Activated CD8-positive, alpha-beta memory T cell treated with anti-CD3 and anti-CD28 coated beads for 24 hours (primary cell): Measurements from ENCODE around the gene PRKAG2.

Source experiments
- DNase-seq: peaks from one replicate; pipeline ENCODE4 v3.0.0-alpha.2; 2020

PRKAG2 gene

DNA sequence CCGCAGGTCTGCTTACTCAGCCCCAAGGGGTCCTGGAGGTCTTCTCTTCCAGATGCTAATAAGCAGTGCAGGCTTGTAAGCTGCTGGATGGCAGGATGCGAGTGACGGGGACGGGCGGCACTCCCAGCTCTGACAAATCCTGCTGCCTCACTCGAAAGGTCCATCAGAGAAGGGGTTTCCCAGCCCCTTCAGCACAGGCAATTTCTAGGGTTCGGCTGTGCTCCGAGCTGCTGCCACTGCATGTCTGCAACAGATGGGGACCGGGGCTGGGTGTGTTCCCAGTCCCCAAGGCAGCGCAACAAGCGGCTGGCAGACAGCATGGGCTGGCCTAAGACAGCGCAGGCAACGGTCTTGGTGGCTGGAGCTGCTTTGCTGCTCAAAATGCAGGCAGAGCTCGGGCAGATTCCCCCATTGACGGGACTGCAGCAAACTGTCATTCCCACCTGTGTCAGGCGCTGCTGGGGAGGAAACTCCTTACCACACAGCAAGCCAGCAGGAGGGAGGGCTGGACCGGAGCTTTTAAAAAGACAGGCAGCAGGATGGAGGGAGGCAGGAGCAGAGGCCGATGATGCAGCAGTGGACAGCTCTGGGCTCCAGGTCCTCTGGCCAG, 62.4 kb downstream of the PRKAG2 start:
- DNase-seq, result no peak

DNA sequence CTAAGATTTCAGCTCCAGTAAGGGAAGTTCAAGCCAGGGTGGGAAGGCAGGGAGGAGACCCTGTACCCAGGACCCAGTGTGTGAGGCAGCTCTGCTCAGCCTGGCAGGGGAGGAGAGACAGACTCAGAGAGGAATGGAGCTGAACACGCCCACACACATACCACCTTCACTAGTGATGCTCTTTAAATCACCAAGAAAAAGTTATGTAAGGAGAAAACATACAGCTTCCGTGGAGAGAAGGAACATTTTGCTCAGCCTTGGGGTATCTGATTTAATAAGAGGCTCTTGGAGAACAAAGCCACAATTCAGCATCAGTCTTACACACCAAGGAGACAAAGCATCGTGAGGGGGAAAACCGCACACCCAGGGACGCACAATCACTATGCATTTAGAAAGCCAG, 62.9 kb downstream of the PRKAG2 start:
- no peak for DNase-seq

DNA sequence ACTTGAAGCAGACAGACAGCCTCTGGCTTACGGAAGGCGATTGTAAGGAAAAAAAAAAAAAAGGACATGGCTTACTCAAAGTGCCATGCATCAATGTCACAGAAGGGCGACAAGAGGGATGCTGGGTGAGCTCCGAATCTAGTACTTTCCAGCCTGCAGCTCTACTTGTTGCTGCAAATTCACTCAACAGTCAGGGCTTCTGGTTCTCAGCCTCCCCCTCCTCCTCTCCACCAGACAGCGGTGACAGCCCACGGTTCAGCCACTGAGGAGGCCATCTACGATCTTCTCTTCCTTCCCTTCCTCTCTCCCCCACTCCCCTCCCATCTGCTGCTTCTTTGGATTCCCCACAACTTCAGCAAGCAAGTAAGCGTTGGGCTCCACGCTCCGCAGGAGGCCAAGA, 63.5 kb downstream of the PRKAG2 start:
- DNase-seq, result no peak

DNA sequence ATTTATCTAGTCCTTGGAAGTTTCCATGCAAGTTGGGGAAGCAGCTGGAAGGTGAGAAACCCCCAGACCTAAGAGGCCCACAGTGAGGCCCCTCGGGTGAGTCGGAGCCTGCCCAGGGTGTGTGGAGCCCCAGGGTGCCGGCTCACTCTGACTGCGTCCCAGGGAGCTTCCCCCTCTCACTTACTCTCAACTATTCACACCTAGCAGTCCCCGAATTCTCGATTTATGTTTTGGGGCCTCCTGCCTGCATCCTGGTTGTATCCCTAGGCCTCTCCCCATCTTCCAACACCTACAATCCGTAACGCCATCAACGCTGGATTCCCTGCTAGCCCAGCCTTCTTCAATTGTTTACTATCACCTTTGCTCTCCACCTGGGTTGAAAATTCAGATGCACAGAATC, 63.9 kb downstream of the PRKAG2 start:
- no peak for DNase-seq

DNA sequence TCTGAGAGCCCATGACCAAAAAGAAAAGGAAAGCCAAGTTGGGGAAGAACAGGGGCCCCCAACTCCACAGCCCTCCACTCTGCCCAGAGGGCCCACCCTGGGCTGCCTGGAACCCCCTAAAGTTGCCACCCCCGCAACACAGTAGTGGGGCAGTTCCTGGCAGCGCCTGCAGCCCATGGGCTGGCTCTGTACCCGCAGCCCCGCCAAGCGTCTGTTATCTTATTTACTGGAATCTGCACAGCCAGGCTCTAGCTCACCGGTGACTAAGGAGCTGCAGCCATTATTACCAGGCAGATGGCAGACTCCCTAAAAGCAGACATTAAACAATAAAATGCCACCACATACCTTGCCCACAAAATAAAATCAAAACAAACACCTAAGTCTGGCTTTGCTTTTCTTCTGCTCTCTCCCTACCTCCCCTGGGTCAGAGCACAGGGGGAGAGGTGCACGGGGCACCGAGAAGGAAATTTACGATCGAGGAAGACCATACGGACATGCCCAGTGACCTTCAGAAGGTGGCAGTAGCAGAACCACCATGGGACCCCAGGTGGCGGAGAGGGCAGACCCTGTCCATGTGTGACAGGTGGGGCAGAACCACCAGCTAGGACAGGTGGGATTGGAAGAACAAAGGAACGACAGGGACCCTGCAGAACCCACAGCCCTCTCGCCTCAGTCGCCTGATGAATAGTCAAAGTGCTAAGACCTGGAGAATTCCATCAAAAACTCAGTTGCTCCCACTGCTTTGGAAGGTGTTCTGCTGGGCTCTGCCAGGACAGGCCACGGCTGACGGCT, 66.3 kb downstream of the PRKAG2 start:
- no peak for DNase-seq

DNA sequence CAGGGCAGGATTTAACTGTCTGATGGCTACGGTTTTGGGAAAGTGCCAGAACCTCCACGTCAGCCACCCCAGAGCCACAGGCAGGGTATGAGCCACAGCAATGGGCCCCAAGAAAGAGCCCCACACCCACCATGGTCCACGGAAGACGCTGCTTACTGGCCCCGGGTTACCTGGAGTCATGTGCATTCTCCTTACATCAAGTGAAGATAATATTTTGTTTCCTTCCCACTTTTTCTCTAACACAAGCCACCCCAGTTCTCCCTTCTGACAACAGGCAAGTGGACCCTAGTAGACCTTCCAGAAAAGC, 67.1 kb downstream of the PRKAG2 start:
- DNase-seq, result no peak

DNA sequence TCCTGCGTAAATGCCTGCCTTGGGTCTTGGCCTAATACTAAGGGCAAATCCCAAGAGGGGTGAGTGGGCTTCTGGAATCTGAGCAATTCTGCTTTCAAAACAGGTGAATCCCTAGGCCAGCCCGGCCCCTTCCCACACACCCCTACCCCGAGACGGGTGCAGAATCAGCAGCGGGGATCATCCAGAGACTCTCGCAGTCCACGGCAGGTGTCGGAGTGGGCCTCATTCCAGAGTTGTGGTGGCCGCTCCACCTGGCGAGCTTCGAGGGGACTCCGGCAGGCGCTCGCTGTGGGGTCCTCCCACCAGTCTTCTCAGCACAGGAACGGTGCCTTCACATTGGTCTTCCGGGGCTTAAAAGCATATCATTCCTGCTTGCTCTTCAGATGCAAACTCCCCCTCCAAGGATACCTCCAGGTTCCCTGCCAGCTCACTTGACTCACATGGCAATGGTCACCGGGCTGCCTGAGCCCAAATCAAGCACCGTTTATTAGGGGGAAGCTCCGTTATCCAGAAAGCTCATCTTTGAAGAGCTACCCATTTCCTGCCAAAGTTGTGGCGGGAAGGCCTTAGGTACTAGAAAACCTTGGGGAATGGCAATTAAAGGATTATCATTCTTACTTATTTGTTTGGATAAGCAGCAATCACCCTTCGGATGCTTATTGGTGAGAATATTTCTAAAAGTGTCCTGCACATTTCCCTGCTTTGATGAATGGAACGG, 67.6 kb downstream of the PRKAG2 start:
- no peak for DNase-seq

DNA sequence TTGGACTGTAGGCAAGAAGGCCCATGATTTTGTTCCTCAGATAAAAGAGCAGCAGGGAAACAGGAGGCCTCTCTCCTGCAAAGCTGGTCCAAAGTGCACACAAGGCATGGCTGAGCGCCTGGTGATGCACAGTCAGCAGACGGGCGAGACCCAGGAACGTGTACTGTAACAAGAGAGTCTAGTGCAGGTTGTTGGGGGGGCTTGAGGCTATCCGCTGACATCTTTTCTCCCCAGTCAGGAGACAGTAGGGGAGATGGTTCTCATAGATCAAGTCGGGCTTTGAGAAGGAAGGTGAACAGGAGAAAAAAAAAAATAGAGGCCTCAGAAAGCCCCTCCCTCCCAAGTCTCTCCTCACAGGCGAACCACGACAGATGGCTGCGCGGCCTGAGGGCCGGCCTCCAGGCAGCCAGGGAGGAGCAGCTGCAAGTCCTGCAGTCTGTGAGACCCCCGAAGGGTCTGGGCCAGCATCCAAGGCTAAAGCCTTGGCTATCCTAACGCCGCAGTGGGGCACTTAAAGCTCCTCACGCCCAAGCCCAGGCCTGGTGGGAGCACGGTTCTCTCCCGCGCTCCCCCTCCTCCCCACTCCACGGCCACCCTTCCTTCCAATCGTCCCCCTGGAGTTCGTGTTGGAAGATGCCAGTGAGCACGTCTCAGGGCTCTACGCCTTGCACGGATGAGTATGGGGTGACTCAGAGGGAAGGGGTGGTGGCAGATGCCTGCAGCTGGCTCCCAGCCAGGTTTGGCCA, 68.3 kb downstream of the PRKAG2 start:
- no peak for DNase-seq

DNA sequence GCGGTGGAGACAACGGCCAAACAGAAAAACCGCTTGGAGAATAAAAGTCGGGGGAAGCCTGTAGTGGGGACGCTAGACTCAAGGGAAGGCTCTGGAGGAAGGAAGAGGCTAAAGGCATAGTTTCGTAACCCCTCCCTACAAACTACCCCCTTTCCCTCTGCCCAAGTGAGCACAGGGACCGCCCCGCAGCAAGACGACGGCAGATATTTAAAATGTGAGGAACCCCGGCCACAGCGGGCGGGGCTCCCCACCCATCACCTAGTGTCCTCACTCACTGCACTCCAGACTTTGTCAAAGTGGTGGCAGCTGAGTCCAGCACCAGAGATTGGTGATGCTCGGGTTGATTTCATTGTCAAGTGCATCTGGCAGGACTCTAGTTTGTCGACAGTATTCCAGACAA, 69.1 kb downstream of the PRKAG2 start:
- DNase-seq, result no peak

DNA sequence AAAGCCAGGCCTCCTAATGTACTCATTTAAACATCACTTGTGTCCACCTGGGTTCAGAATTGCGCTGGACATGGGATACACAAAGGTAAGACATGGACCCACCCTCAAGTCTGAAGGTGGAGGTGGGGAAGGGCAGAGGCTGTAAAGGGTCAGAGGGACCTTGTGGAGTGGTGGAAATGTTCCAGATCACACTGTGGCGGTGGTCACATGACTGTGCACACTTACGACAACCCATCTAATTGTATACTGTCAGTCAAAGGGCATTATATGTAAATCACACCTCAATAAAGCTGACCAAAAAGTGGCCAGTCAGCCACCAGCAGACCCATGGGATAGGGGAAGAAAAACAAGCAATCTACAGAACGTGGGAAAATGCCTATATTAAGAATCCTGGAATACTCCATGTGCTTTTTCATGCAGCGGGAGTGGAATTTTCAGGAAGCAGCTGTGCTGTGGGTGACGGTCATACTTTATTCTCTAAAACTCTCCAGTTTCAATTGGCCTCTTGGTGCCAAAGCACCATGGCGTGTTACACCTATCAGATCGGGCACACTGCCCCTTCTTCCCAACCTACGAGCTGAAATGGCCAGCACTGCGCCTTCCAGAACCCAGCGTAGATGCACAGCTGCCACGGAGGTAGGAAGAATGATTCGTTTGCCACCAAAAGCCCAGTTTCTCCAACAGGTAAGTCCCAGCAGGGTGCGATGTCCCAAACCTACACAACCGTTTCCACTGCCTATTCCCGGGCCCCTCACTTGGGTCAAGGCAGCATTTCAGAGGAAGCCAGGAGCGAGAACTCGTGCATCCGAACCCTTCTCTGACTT, 69.8 kb downstream of the PRKAG2 start:
- DNase-seq, result no peak

DNA sequence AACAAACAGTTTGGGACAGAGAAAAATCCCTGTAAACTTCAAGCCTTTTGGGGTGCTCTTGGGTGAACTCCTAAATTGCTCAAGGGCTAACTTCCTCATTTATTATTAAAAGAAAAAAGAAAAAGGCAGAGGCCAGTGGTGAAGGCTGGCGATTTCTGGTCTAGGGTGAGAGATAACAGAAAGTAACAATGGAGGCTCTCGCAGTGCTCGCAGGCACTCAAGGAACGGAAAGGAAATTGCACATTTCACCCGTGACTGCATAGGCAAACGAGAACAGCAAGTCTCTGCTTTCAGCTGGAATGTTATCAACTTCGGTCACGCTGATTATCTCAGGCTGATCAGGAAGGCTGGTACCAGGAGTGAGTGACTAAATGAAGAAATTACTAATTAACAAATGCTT, 70.7 kb downstream of the PRKAG2 start:
- no peak for DNase-seq

DNA sequence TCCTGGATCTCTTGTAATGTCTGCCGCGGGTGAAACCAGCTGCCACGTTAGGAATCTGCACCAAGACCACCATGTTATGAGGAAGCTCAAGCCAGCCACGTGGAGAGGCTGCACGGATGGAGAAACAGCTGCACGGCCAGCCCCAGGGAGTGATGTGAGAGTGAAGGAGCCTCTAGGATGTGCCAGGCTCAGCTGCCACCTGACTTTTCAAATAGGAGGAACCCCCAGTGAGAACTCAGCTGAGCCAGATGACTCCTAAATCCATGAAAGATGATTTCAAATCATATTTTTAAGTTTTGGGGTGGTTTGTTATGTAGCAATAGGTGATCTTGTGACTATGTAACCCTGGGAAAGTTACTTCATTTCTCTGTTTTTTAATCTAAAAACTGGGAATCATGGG, 71.7 kb downstream of the PRKAG2 start:
- no peak for DNase-seq

DNA sequence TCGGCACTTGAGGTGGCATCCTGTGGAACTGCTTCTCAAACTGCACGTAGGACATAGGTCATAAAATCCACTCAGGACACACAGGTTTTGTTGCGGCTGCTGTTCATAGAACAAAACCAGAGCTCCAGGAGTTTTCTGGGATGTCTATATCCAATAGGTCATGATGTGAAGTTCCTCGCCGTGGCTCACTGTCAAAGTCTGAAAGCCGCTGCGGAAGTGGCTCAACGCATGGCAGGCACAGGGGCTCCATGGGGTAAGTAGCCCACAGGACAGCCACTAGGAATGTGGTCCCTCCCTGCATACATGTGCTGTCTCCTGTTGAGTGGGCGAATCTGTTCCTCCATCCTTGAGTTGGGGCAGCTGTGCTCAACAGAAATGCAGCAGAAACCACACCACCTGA, 72.2 kb downstream of the PRKAG2 start:
- DNase-seq, result no peak

DNA sequence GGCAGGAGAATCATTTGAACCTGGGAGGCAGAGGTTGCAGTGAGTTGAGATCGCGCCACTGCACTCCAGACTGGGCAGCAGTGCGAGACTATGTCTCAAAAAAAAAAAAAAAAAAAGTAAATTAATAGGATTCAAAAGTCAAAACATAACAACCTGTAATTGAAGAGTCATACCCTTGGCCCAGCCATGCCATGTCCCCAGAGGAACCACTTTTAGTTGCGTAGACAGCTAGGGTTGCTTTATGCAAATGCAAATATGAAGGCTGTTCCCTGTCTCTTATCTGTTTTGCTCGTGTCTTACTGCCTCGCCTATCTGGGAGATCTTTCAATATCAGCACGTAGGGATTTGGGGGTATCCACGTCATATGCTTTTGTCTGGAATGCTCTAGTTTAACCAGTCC, 73.1 kb downstream of the PRKAG2 start:
- DNase-seq, result no peak

DNA sequence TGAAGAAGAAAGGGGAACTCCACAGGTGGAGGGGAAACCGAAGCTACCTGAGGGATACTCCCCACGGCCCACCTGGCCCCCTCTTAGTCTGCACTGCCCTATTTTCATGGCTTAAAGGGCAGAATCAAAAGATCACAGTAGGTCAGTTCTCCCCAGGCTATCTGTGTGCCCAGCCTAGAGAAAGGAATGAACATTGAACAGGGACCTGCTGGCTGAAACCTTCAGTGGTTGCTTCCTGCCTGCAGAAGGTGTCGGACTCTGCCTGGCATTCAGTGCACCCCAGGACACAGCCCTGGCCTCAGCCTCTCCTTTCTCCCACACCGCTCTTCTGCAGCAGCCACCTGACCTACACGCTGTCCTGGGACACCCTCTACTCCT, 74.5 kb downstream of the PRKAG2 start:
- no peak for DNase-seq

DNA sequence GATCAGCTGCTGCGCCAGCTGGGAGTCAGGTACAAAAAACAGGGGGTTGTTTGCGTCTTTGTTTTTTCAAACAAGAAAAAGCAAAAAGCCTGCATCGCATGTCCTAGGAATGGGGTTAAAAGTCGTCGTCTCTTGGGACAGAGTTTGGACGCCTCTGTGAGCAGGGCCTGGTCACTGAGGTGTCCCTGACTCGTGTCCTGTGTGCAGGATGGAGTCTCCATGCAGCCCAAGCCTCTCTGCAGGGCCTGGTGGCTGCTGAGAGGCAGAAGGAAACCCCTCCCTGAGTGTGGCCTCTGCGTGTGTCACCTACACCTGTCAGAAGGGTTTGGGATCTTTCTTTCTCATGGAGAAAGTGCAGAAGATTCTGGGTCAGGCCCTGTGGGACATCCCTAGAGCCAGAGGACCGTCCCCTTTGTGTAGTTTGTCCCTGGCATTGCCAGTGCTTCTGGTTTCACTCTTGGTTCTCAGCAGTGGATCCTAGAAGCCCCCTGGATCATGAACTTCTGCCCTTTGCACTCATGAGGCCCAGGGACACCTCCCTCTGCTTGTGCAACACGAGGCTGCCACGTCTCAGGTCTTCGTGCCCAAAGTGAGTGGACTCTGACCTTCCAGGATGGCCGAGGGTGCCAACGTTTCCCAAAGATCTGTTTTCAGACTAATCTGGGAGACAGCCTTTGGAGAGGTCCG, 75.0 kb downstream of the PRKAG2 start:
- DNase-seq, result no peak

DNA sequence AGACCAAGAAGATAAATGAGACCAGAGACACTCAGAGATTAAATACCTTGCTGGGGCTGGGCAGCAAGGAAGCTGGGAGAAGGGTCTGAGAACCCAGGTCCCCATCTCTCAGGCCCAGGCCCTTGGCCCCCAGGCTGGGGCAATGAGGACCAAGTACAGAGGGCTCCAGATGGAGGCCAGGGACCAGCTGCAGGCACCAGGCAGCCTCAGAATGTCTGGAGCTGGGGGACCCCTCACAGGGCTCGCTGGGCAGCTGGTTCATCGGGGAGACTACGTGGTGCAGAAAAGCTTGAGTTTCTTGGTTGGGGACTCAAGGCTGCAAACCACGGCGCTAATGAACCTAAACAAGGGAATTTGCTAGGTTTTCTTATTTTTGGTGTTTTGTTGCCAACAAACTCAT, 75.6 kb downstream of the PRKAG2 start:
- no peak for DNase-seq

DNA sequence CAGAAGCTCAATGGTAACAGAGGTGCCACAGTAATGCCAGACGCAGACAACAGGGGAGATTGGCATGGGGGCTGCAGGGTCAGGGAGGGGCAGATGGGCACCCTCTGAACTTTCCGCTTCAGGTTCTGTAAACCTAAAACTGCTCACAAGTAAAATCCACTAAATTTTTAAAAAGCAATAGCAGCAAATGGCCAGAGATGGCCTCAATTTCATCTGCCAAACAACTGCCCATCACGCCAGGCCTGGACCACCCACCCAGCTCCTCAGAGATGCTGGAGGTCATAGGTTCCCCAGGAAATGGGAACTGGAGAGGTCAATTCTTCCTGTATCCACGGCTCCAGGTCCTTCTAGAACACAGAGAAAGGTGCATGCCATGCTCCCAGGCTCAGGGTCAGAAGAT, 76.1 kb downstream of the PRKAG2 start:
- DNase-seq, result no peak

DNA sequence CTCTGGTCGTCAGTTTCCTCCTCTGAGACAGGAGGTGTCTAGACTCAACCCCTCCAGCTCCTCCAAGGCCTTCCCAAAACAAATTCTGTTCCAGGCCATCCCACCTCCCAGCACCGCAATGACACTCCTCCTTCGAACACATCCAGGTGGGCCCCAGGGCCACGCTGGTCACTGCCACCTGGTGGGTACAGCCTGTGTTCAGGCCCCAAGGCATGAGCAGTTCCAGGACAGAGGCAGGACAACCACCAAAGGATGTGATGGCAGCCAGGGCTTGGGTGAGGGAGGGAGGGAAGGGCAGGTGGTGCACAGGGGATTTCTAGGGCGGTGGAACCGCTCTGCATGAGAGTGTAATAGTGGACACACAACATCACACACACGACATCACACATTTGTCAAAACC, 76.5 kb downstream of the PRKAG2 start:
- DNase-seq, result no peak

DNA sequence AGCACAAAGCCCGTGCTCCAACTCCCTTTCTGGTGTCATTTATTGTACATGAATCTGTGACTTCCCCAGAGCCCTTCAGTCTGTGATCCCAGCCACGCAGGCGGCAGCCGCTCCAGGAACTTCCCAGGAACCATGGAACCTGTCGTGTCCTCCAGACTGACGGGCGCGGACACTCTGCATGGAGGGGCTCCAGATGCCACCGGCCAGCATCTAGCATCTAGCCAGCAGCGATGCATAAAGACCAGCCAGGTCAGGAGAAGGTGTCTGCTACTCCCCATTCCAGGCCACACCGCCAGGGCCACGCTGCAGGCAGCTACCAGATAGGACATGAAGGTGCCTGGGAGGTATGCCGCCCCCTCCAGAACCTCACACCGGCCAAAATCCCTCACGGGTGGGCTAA, 77.4 kb downstream of the PRKAG2 start:
- DNase-seq, result no peak

DNA sequence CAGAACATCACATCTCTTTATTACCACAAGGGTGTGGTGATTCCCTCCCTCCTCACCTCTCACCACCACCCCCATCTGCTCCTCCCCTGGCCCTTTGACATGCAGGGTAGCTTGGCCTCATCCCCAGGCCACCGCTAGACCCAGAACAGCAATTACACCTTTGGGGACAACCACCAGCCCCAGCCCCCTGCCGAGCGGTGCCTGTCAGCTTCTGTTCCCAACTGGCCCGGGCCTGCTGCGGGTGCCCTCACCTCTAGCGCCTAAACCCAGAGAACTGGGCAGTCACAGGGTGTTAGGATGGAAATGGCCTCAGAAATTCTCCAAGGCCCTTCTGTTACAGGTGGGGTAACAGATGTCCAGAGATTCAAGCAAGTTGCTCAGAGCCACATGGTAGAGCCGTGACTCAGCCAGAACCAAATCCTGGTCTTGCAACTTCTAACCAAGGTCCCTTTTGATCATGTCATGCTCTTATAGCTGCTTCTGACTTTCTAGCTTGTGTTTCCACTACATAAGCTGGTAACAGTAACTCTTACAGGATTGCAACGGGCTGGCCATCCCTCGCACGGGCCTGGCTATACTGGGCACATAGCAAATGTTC, 78.0 kb downstream of the PRKAG2 start:
- no peak for DNase-seq
